Activated naive CD8-positive, alpha-beta T cell treated with anti-CD3 and anti-CD28 coated beads, Interleukin-2, amount 10 ng/mL, durations not matched to agents 7 days and 5 days (primary cell): Measurements from ENCODE around the gene TRMT2A. TPM values are rescaled to one million over a fixed set of nuclear protein-coding genes. Genes with fewer than 3 reads are reported as not detected.
"Not testable (repeated sequence)": the region's sequence is repeated elsewhere in the genome, so short reads cannot be mapped to it uniquely, and the experiment has no call there.

Experiments used
- ATAC-seq: fragments of 150-1000 bp; cut with Tn5 transposase; one replicate; pipeline ENCODE4 v1.10.0; 2021; ENCODE audit warnings: low read depth, moderate library complexity
- POLR2A ChIA-PET: fragments of 350-600 bp; sonication (Branson Sonifier 250); formaldehyde crosslinking; loops from one replicate; lab custom pipeline; 2021; ENCODE audit warnings: antibody characterized with exemption; lab: Charles Lee
- DNase-seq: peaks from one replicate; pipeline ENCODE4 v3.0.0; 2021
- H3K27ac Mint-ChIP-seq: one replicate; pipeline ENCODE4 v1.8.0; 2022; ENCODE audit warnings: mild to moderate bottlenecking, mixed read lengths
- H3K27me3 Mint-ChIP-seq: one replicate; pipeline ENCODE4 v1.8.0; 2022; ENCODE audit warnings: mild to moderate bottlenecking, moderate library complexity, mixed read lengths
- H3K36me3 Mint-ChIP-seq: one replicate; pipeline ENCODE4 v1.8.0; 2021; ENCODE audit warnings: mild to moderate bottlenecking, mixed read lengths
- H3K4me1 Mint-ChIP-seq: one replicate; pipeline ENCODE4 v1.8.0; 2021; ENCODE audit warnings: mixed read lengths
- H3K4me3 Mint-ChIP-seq: one replicate; pipeline ENCODE4 v1.8.0; 2022; ENCODE audit warnings: mild to moderate bottlenecking, moderate library complexity, mixed read lengths
- H3K9me3 Mint-ChIP-seq: one replicate; pipeline ENCODE4 v1.8.0; 2021; ENCODE audit warnings: mixed read lengths
- total RNA-seq, 2 experiments: library from RNA; stranded (reverse); gene quantifications; one replicate each; pipeline ENCODE4 v1.2.3, GENCODE V29; 2021

TRMT2A gene
- total RNA-seq, 2 experiments from 2014 or later, result 107 to 118 TPM

- Mint-ChIP-seq H3K9me3 (no peaks in the 10 kb centered on the region), H3K27me3 (no peaks in the 10 kb centered on the region), H3K4me3 (no peak overlapping the region), H3K36me3 (peaks cover 15% of the 10 kb centered on the region), H3K27ac (peak overlapping the region; percentile 17), H3K4me1 (peaks cover 38% of the 10 kb centered on the region)
- DNase-seq (no peak), ATAC-seq (no peak)
- POLR2A ChIA-PET, result no interaction called here
Measured at GRCh38 chr22:20083891-20084546, 33.0 kb downstream of the TRMT2A start.

- Mint-ChIP-seq H3K27ac (peak overlapping the region; percentile 7), H3K9me3 (no peaks in the 10 kb centered on the region), H3K4me3 (peak overlapping the region; percentile 30), H3K4me1 (peaks cover 38% of the 10 kb centered on the region), H3K36me3 (peaks cover 14% of the 10 kb centered on the region), H3K27me3 (no peaks in the 10 kb centered on the region)
- POLR2A ChIA-PET, result interaction anchor here (1.3 kb wide), 1 partner anchor 29 kb away, joined by 3 read pairs; no protein-coding TSS in a partner anchor
- ATAC-seq (no peak), DNase-seq (no peak)
Measured at GRCh38 chr22:20083157-20083890, 33.7 kb downstream of the TRMT2A start.

- no peaks in the 10 kb centered on the region for H3K27me3 Mint-ChIP-seq
- H3K4me3 Mint-ChIP-seq, result peak overlapping the region; percentile 90
- H3K9me3 Mint-ChIP-seq, result no peaks in the 10 kb centered on the region
- peaks cover under 1% of the 10 kb centered on the region for H3K36me3 Mint-ChIP-seq
- peak overlapping the region; percentile 84 for H3K27ac Mint-ChIP-seq
- ATAC-seq (no peak), DNase-seq (no peak)
- peaks cover 32% of the 10 kb centered on the region for H3K4me1 Mint-ChIP-seq
- POLR2A ChIA-PET, result interaction anchor here (0.9 kb wide), 1 partner anchor 50 kb away, joined by 3 read pairs; no protein-coding TSS in a partner anchor
Measured at GRCh38 chr22:20080776-20081654, 36.0 kb downstream of the TRMT2A start.

GRCh38 chr22:20080445-20080775 lies 36.6 kb downstream of the TRMT2A start:
- peak overlapping the region; percentile 84 for H3K27ac Mint-ChIP-seq
- no peaks in the 10 kb centered on the region for H3K27me3 Mint-ChIP-seq
- POLR2A ChIA-PET, result no interaction called here

GRCh38 chr22:20079745-20080444 lies 37.1 kb downstream of the TRMT2A start, which contains the start of gene DGCR8:
DGCR8 (plus strand) TSS chr22:20080241; CDS start chr22:20085964, 5,723 bp downstream.
- Mint-ChIP-seq H3K4me1 (peaks cover 32% of the 10 kb centered on the region), H3K27ac (peak within 1 kb of the TSS; percentile 84), H3K27me3 (no peaks in the 10 kb centered on the region), H3K9me3 (no peaks in the 10 kb centered on the region), H3K36me3 (no peaks in the 10 kb centered on the region), H3K4me3 (peak within 1 kb of the TSS; percentile 90)
- peak; percentile 89 for DNase-seq
- ATAC-seq, result peak; percentile 90
- POLR2A ChIA-PET, result no interaction called here

More at GRCh38 chr22:20080445-20080775, 36.6 kb downstream of the TRMT2A start:
- Mint-ChIP-seq H3K36me3 (no peaks in the 10 kb centered on the region), H3K9me3 (no peaks in the 10 kb centered on the region), H3K4me3 (peak overlapping the region; percentile 90), H3K4me1 (peaks cover 32% of the 10 kb centered on the region)
- DNase-seq (peak; percentile 81), ATAC-seq (peak; percentile 68)

GRCh38 chr22:20076627-20077172 lies 40.3 kb downstream of the TRMT2A start:
- no peak overlapping the region for H3K27ac Mint-ChIP-seq

GRCh38 chr22:20071524-20071972 lies 45.5 kb downstream of the TRMT2A start:
- H3K4me3 Mint-ChIP-seq, result no peak overlapping the region
- POLR2A ChIA-PET, result no interaction called here
- no peak overlapping the region for H3K27ac Mint-ChIP-seq
- H3K36me3 Mint-ChIP-seq, result peaks cover 3% of the 10 kb centered on the region
- no peaks in the 10 kb centered on the region for H3K27me3 Mint-ChIP-seq
- no peak for ATAC-seq
- no peaks in the 10 kb centered on the region for H3K9me3 Mint-ChIP-seq
- no peaks in the 10 kb centered on the region for H3K4me1 Mint-ChIP-seq
- DNase-seq, result no peak

More at GRCh38 chr22:20076627-20077172, 40.3 kb downstream of the TRMT2A start:
- no peak for ATAC-seq
- Mint-ChIP-seq H3K4me3 (no peak overlapping the region), H3K27me3 (no peaks in the 10 kb centered on the region), H3K9me3 (no peaks in the 10 kb centered on the region), H3K4me1 (peaks cover 9% of the 10 kb centered on the region), H3K36me3 (no peaks in the 10 kb centered on the region)
- no peak for DNase-seq
- POLR2A ChIA-PET, result no interaction called here

GRCh38 chr22:20069331-20070042 lies 47.5 kb downstream of the TRMT2A start:
- H3K27me3 Mint-ChIP-seq, result no peaks in the 10 kb centered on the region
- DNase-seq (no peak), ATAC-seq (no peak)
- no peak overlapping the region for H3K4me3 Mint-ChIP-seq
- H3K36me3 Mint-ChIP-seq, result peaks cover 3% of the 10 kb centered on the region
- no peaks in the 10 kb centered on the region for H3K4me1 Mint-ChIP-seq
- H3K9me3 Mint-ChIP-seq, result no peaks in the 10 kb centered on the region
- POLR2A ChIA-PET, result interaction anchor here (0.6 kb wide), 1 partner anchor 152 kb away, joined by 3 read pairs; no protein-coding TSS in a partner anchor
- H3K27ac Mint-ChIP-seq, result no peak overlapping the region

- ATAC-seq, result no peak
- no peak overlapping the region for H3K4me3 Mint-ChIP-seq
Measured at GRCh38 chr22:20068640-20069039, 48.4 kb downstream of the TRMT2A start.

GRCh38 chr22:20067384-20067682 lies 49.7 kb downstream of the TRMT2A start:
- ATAC-seq, POLR2A ChIA-PET, H3K4me3 Mint-ChIP-seq, H3K27me3 Mint-ChIP-seq, DNase-seq, H3K4me1 Mint-ChIP-seq, H3K36me3 Mint-ChIP-seq, H3K27ac Mint-ChIP-seq, H3K9me3 Mint-ChIP-seq: not testable (repeated sequence)

More at GRCh38 chr22:20068640-20069039, 48.4 kb downstream of the TRMT2A start:
- H3K9me3 Mint-ChIP-seq, result no peaks in the 10 kb centered on the region
- no peak overlapping the region for H3K27ac Mint-ChIP-seq
- no peak for DNase-seq
- POLR2A ChIA-PET, result interaction anchor here (0.6 kb wide), 1 partner anchor 152 kb away, joined by 3 read pairs; no protein-coding TSS in a partner anchor
- no peaks in the 10 kb centered on the region for H3K4me1 Mint-ChIP-seq
- H3K36me3 Mint-ChIP-seq, result peaks cover 3% of the 10 kb centered on the region
- no peaks in the 10 kb centered on the region for H3K27me3 Mint-ChIP-seq

GRCh38 chr22:20066617-20067383 lies 50.2 kb downstream of the TRMT2A start:
- H3K27ac Mint-ChIP-seq, result no peak overlapping the region
- H3K4me3 Mint-ChIP-seq, result no peak overlapping the region
- ATAC-seq (no peak), DNase-seq (no peak)
- no peaks in the 10 kb centered on the region for H3K4me1 Mint-ChIP-seq
- H3K9me3 Mint-ChIP-seq, result no peaks in the 10 kb centered on the region
- H3K27me3 Mint-ChIP-seq, result no peaks in the 10 kb centered on the region
- POLR2A ChIA-PET, result no interaction called here
- H3K36me3 Mint-ChIP-seq, result peaks cover 4% of the 10 kb centered on the region
